Adrenal gland (tissue), 5 donors: Measurements from ENCODE around the gene IL17RB.

Source experiments
- POLR2A ChIP-seq, 2 donors: fragments of 450-650 bp; IDR thresholded peaks; one replicate each; pipeline ENCODE4 v1.6.1; 2017; ENCODE audit warnings: antibody characterized with exemption in 2 of 2, mild to moderate bottlenecking in 2 of 2, moderate library complexity in 1 of 2
- TF ChIP-seq, protein P1 (sequence below), 6 experiments: fragments of 450-650 bp in 4 of 6; fragments of 200-600 bp in 2 of 6; sonication (generic) in 1 of 6; IDR thresholded peaks; 1 replicate in 5 of 6; 2 replicates in 1 of 6; pipeline versions ENCODE4 v1.5.1 to v1.8.0; 2016 to 2021; ENCODE audit warnings: antibody characterized with exemption in 6 of 6, mild to moderate bottlenecking in 2 of 6, moderate library complexity in 1 of 6
- donor health status: DM: no; HTN: no; CAD: no.

DNA sequence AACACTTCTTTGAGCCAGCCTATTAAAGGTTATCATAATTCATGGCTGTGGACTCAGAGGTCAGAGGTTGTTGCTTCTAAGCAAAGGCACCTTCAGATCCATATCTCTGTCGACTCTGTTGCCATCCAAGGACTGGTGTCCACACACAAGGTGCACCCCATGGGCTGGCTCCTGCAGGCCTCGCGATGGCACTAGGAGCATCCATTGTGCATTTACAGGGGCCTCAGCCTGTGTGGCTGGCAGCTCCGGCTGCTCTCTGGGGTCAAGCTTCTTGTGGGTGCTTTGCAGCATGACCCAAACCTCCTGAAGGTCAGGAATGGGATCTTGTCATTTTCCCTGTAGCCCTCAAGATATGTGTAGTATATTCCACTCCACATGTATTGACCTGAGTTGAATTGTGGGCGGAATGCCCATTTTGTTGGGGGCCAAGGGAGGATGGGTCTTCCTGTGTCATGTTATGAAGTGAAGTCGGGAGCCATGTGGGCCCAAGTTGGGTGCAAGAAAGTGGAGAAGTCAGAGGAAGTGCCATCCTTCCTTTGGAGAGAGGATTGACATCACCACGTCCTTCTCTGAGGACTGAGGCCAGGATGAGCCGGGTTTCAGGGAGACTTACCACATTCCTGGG lies 44.0 kb upstream of the IL17RB start:
- TF ChIP-seq, protein P1, sequence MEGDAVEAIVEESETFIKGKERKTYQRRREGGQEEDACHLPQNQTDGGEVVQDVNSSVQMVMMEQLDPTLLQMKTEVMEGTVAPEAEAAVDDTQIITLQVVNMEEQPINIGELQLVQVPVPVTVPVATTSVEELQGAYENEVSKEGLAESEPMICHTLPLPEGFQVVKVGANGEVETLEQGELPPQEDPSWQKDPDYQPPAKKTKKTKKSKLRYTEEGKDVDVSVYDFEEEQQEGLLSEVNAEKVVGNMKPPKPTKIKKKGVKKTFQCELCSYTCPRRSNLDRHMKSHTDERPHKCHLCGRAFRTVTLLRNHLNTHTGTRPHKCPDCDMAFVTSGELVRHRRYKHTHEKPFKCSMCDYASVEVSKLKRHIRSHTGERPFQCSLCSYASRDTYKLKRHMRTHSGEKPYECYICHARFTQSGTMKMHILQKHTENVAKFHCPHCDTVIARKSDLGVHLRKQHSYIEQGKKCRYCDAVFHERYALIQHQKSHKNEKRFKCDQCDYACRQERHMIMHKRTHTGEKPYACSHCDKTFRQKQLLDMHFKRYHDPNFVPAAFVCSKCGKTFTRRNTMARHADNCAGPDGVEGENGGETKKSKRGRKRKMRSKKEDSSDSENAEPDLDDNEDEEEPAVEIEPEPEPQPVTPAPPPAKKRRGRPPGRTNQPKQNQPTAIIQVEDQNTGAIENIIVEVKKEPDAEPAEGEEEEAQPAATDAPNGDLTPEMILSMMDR (IDR thresholded peaks at IDR 0.05) = no peak
- TF ChIP-seq POLR2A (IDR thresholded peaks at IDR 0.05) = no peak
